ENCODE results near the gene COTL1.
A peak's percentile ranks its signal among the peaks of the same experiment; 100 is the strongest.

Gene COTL1

GRCh38 chr16:84613408-84614072, 4.3 kb downstream of the COTL1 start:
- H3K4me3 Mint-ChIP-seq = peak overlapping the region; percentile 93
- H3K36me3 Mint-ChIP-seq (ENCODE audit: low read depth) = peaks cover 75% of the 10 kb centered on the region
- H3K27ac Mint-ChIP-seq = peak overlapping the region; percentile 76
- ATAC-seq = no peak
- no peaks in the 10 kb centered on the region for H3K27me3 Mint-ChIP-seq
- peaks cover 83% of the 10 kb centered on the region for H3K4me1 Mint-ChIP-seq
- DNase-seq = no peak
- peaks cover 5% of the 10 kb centered on the region for H3K9me3 Mint-ChIP-seq

- H3K9me3 Mint-ChIP-seq = peaks cover 5% of the 10 kb centered on the region
- peaks cover 90% of the 10 kb centered on the region for H3K4me1 Mint-ChIP-seq
- DNase-seq (no peak), ATAC-seq (no peak)
- H3K27ac Mint-ChIP-seq = no peak overlapping the region
- H3K27me3 Mint-ChIP-seq = no peaks in the 10 kb centered on the region
- H3K36me3 Mint-ChIP-seq (ENCODE audit: low read depth) = peaks cover 79% of the 10 kb centered on the region
- H3K4me3 Mint-ChIP-seq = no peak overlapping the region
Observed at GRCh38 chr16:84612686-84613085, 5.2 kb downstream of the COTL1 start.

GRCh38 chr16:84611041-84611440, 6.8 kb downstream of the COTL1 start:
- DNase-seq (no peak), ATAC-seq (no peak)
- peak overlapping the region; percentile 13 for H3K4me3 Mint-ChIP-seq
- peaks cover 84% of the 10 kb centered on the region for H3K36me3 Mint-ChIP-seq (ENCODE audit: low read depth)
- H3K9me3 Mint-ChIP-seq = peaks cover 8% of the 10 kb centered on the region
- no peaks in the 10 kb centered on the region for H3K27me3 Mint-ChIP-seq
- H3K4me1 Mint-ChIP-seq = peaks cover 98% of the 10 kb centered on the region
- H3K27ac Mint-ChIP-seq = peak overlapping the region; percentile 41

- peaks cover 82% of the 10 kb centered on the region for H3K36me3 Mint-ChIP-seq (ENCODE audit: low read depth)
- H3K4me1 Mint-ChIP-seq = peaks cover 98% of the 10 kb centered on the region
- peak overlapping the region; percentile 73 for H3K27ac Mint-ChIP-seq
- H3K27me3 Mint-ChIP-seq = no peaks in the 10 kb centered on the region
- no peak for DNase-seq
- ATAC-seq = no peak
- peaks cover 8% of the 10 kb centered on the region for H3K9me3 Mint-ChIP-seq
- no peak overlapping the region for H3K4me3 Mint-ChIP-seq
Observed at GRCh38 chr16:84610376-84610775, 7.5 kb downstream of the COTL1 start.

- Mint-ChIP-seq H3K4me1 (peaks cover 98% of the 10 kb centered on the region), H3K36me3 (ENCODE audit: low read depth) (peaks cover 77% of the 10 kb centered on the region), H3K27ac (peak overlapping the region; percentile 73), H3K9me3 (peaks cover 8% of the 10 kb centered on the region), H3K27me3 (no peaks in the 10 kb centered on the region), H3K4me3 (peak overlapping the region; percentile 38)
- ATAC-seq (peak; percentile 29), DNase-seq (no peak)
Observed at GRCh38 chr16:84609563-84610177, 8.2 kb downstream of the COTL1 start.

GRCh38 chr16:84608282-84608681, 9.6 kb downstream of the COTL1 start:
- H3K4me3 Mint-ChIP-seq = peak overlapping the region; percentile 48
- H3K27ac Mint-ChIP-seq = peak overlapping the region; percentile 61
- H3K27me3 Mint-ChIP-seq = no peaks in the 10 kb centered on the region
- peaks cover 8% of the 10 kb centered on the region for H3K9me3 Mint-ChIP-seq
- peaks cover 94% of the 10 kb centered on the region for H3K4me1 Mint-ChIP-seq
- no peak for ATAC-seq
- H3K36me3 Mint-ChIP-seq (ENCODE audit: low read depth) = peaks cover 69% of the 10 kb centered on the region
- DNase-seq = no peak

GRCh38 chr16:84607694-84608093, 10.2 kb downstream of the COTL1 start:
- H3K4me1 Mint-ChIP-seq = peaks cover 94% of the 10 kb centered on the region
- H3K27me3 Mint-ChIP-seq = no peaks in the 10 kb centered on the region
- DNase-seq (no peak), ATAC-seq (no peak)
- H3K36me3 Mint-ChIP-seq (ENCODE audit: low read depth) = peaks cover 69% of the 10 kb centered on the region
- peaks cover 8% of the 10 kb centered on the region for H3K9me3 Mint-ChIP-seq
- H3K4me3 Mint-ChIP-seq = peak overlapping the region; percentile 48
- peak overlapping the region; percentile 61 for H3K27ac Mint-ChIP-seq

- H3K27me3 Mint-ChIP-seq = no peaks in the 10 kb centered on the region
- H3K4me1 Mint-ChIP-seq = peaks cover 95% of the 10 kb centered on the region
- peak overlapping the region; percentile 62 for H3K27ac Mint-ChIP-seq
- ATAC-seq (no peak), DNase-seq (no peak)
- H3K36me3 Mint-ChIP-seq (ENCODE audit: low read depth) = peaks cover 64% of the 10 kb centered on the region
- H3K9me3 Mint-ChIP-seq = peaks cover 8% of the 10 kb centered on the region
- no peak overlapping the region for H3K4me3 Mint-ChIP-seq
Observed at GRCh38 chr16:84607061-84607460, 10.8 kb downstream of the COTL1 start.

- DNase-seq = no peak
- peaks cover 95% of the 10 kb centered on the region for H3K4me1 Mint-ChIP-seq
- peaks cover 8% of the 10 kb centered on the region for H3K9me3 Mint-ChIP-seq
- peaks cover 57% of the 10 kb centered on the region for H3K36me3 Mint-ChIP-seq (ENCODE audit: low read depth)
- peak; percentile 44 for ATAC-seq
- peak overlapping the region; percentile 62 for H3K27ac Mint-ChIP-seq
- H3K4me3 Mint-ChIP-seq = no peak overlapping the region
- H3K27me3 Mint-ChIP-seq = no peaks in the 10 kb centered on the region
Observed at GRCh38 chr16:84606081-84606875, 11.6 kb downstream of the COTL1 start.

- no peak for DNase-seq
- ATAC-seq = no peak
- Mint-ChIP-seq H3K4me3 (no peak overlapping the region), H3K4me1 (peaks cover 95% of the 10 kb centered on the region), H3K36me3 (ENCODE audit: low read depth) (peaks cover 48% of the 10 kb centered on the region), H3K27me3 (no peaks in the 10 kb centered on the region), H3K27ac (no peak overlapping the region), H3K9me3 (peaks cover 3% of the 10 kb centered on the region)
Observed at GRCh38 chr16:84605339-84605848, 12.5 kb downstream of the COTL1 start.

GRCh38 chr16:84604477-84605013, 13.3 kb downstream of the COTL1 start:
- no peak overlapping the region for H3K4me3 Mint-ChIP-seq
- H3K36me3 Mint-ChIP-seq (ENCODE audit: low read depth) = peaks cover 41% of the 10 kb centered on the region
- no peak for DNase-seq
- H3K27me3 Mint-ChIP-seq = no peaks in the 10 kb centered on the region
- no peak for ATAC-seq
- peak overlapping the region; percentile 77 for H3K27ac Mint-ChIP-seq
- peaks cover 3% of the 10 kb centered on the region for H3K9me3 Mint-ChIP-seq
- H3K4me1 Mint-ChIP-seq = peaks cover 95% of the 10 kb centered on the region

- Mint-ChIP-seq H3K4me3 (no peak overlapping the region), H3K27ac (peak overlapping the region; percentile 77), H3K27me3 (no peaks in the 10 kb centered on the region), H3K4me1 (peaks cover 95% of the 10 kb centered on the region), H3K9me3 (peaks cover 3% of the 10 kb centered on the region), H3K36me3 (ENCODE audit: low read depth) (peaks cover 40% of the 10 kb centered on the region)
- DNase-seq (no peak), ATAC-seq (no peak)
Observed at GRCh38 chr16:84603940-84604339, 13.9 kb downstream of the COTL1 start.

GRCh38 chr16:84603140-84603816, 14.6 kb downstream of the COTL1 start:
- H3K36me3 Mint-ChIP-seq (ENCODE audit: low read depth) = peaks cover 41% of the 10 kb centered on the region
- H3K27ac Mint-ChIP-seq = peak overlapping the region; percentile 78
- no peaks in the 10 kb centered on the region for H3K27me3 Mint-ChIP-seq
- peaks cover 3% of the 10 kb centered on the region for H3K9me3 Mint-ChIP-seq
- H3K4me1 Mint-ChIP-seq = peaks cover 92% of the 10 kb centered on the region
- peak overlapping the region; percentile 61 for H3K4me3 Mint-ChIP-seq
- ATAC-seq = peak; percentile 15
- peak; percentile 57 for DNase-seq

Data from activated naive CD8-positive, alpha-beta T cell treated with anti-CD3 and anti-CD28 coated beads, Interleukin-2, amount 50 U/mL, for 24 hours (primary cell).